SK-MEL-5 (cell line): ENCODE measurements around the gene CENPT. TPM values are rescaled to one million over a fixed set of nuclear protein-coding genes. Genes with fewer than 3 reads are reported as not detected.

Experiments used
- DNase-seq: peaks from one replicate; pipeline ENCODE4 v3.0.0-alpha.2; 2016; ENCODE audit warnings: low read depth, low spot score
- in situ Hi-C: cut with HindIII; loops from 2 replicates; pipeline ENCODE4 v1.10.0; 2016; ENCODE audit warnings: low sequenced_read_pairs, high pct_unique_total_duplicates, low pct_unique_long_range_greater_than_20kb
- small RNA-seq, 2 experiments: library from RNA; depleted of rRNA; stranded (forward); fragments of <200 nt; gene quantifications; one replicate each; pipeline ENCODE3, GENCODE V24; 2014
- total RNA-seq: library from RNA; depleted of rRNA; stranded (reverse); fragments of >200 nt; shearing (Covaris generic); gene quantifications from 2 replicates; pipeline ENCODE4 v1.2.3, GENCODE V29; 2014; rRNA removed

Gene CENPT
- total RNA-seq, 1 experiment from 2014 or later = 10.2 TPM

DNA sequence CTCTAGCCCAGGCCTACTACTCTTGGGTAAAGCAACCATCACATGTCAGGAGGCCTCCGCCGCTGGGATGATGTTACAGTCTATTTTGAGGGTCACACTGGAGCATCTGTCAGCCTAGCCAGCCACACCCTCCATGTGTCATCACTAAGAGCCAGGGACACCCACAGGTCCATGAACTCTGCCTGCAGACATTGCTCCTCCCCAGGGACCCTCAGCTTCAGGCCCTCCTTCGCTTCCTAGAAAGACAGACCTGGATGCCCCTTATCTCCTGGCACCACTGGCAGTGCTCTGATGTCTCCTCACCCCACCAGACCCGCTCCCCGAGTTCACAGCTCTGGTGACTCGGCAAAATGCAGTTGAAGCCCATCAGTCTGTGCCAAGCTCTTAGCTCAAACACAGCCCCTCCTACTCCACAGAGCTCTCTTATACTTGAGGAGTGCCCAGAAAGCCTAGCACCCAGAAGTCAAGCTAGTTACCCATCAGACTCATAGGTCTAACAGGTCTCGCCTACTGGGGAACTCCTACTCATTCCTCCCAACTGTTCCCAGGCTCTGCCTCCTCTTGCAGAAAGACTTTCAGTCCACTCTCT lies 47.1 kb downstream of the CENPT start:
- in situ Hi-C loops = no loop called here
- DNase-seq = no peak

DNA sequence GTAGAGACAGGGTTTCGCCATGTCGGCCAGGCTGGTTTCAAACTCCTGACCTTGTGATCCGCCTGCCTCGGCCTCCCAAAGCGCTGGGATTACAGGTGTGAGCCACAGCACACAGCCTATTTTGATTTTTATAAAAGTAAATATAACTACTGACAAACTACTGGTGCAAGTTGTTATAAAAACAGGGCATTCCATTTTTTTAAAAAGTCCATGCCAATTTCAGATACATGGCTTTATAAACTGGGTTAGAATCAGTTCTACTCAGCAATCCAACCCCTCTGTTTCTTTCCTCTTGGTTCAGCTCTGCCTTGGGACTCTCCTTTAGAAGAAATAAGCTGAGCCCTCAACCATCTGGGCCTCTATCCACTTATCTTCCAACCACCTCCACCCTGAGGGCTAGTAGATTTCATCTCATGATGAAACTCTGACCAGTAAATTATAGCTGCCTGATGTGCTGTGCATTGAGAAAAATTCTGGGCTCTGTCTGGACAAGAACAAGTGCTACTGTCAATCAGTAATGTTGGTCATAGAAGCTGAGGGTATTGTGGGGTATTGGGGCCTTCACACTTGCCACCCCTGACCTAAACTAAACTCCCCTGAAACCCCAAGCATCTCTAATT lies 51.3 kb downstream of the CENPT start:
- in situ Hi-C loops = no loop called here
- no peak for DNase-seq

DNA sequence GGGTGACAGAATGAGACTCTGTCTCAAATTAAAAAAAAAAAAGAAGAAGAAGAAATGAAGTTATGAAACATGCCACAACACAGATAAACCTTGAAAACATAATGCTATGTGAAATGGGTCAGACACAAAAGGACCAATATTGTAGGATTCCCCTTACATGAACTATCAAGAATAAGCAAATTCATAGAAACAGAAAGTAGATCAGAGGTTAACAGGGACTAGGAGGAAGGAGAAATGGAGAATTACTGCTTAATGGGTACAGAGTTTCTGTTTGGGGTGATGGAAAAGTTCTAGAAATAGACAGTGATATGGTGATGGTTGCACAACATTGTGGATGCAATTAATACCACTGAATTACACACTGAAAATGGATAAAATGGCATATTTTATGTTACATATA lies 57.4 kb downstream of the CENPT start:
- in situ Hi-C loops = no loop called here

DNA sequence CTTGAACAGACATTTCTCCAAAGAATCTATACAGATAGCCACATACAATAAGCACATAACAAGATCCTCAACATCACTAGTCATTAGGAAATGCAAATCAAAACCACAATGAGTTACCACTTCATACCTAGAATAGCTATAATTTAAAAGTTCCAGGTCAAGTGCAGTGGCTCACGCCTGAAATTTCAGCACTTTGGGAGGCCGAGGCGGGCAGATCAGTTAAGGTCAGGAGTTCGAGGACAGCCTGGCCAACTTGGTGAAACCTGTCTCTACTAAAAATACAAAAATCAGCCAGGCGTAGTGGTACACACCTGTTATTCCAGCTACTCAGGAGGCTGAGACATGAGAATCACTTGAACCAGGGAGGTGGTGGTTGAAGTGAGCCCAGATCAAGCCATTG lies 61.0 kb downstream of the CENPT start:
- in situ Hi-C loops = no loop called here
- no peak for DNase-seq

More for the DNA sequence above, 57.4 kb downstream of the CENPT start:
- DNase-seq = no peak

DNA sequence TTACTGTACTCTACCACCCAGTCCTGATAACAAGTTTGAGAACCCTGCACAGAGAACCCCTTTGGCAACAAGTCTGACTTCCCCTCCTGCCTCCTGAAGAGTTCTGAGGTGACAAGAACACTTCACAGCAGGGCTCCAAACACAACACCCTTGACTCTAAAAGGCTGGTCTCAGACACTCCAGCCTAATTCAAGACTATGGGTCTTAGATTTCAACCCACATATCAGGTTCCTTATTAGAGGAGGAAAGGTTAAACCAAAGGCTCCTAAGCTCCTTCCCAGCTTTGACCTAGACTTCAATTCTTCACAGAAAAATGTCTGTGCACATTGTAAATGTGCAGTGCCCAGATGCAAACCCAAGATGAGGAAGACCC lies 64.2 kb downstream of the CENPT start:
- DNase-seq = no peak
- in situ Hi-C loops = no loop called here

DNA sequence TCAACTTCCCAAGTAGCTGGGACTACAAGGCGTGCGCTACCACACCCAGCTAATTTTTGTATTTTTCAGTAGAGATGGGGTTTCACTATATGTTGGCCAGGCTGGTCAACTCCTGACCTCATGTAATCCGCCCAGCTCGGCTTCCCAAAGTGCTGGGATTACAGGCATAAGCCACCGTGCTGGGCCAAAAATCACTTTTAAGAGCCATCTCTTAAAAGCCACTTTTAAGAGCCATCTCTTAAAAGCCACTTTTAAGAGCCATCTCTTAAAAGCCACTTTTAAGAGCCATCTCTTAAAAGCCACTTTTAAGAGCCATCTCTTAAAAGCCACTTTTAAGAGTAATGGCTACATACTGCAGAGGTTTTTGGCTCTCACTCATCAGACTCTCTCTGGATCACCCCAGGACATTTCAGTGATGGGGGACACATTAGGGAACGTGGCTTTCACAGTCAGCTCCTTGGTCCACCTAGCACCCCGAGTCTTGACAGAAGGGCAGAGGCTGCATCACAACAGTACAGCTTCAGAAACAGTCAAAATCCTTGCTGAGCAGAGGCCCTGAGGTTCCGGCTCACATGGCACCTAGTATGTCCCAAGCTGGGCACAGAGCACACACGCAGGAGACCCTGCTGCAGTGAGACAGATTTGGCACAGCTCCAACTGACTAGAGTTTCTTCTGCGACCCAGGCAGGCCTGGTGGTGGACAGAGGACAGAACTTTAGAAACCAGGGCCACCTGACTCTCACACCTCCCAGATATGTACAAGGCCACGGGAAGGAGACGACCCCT lies 64.7 kb downstream of the CENPT start:
- DNase-seq = no peak
- in situ Hi-C loops = no loop called here

DNA sequence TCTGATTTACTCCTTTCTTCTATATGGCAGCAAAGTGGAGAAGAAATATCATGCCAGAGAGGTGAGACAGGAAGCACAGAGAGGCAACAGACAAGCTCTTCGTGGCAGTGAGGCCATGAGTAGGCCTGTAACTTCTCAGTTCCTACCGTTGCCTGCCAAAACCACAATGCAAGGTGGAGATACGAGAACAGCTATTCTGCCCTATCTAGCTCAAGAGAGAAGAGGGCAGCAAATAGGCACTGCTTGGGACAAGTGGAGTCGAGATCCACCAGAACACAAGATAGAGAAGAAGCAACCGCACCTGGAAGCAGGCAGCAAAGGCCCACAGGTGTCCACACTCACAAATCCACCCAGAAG lies 66.0 kb downstream of the CENPT start:
- no peak for DNase-seq
- in situ Hi-C loops = no loop called here

DNA sequence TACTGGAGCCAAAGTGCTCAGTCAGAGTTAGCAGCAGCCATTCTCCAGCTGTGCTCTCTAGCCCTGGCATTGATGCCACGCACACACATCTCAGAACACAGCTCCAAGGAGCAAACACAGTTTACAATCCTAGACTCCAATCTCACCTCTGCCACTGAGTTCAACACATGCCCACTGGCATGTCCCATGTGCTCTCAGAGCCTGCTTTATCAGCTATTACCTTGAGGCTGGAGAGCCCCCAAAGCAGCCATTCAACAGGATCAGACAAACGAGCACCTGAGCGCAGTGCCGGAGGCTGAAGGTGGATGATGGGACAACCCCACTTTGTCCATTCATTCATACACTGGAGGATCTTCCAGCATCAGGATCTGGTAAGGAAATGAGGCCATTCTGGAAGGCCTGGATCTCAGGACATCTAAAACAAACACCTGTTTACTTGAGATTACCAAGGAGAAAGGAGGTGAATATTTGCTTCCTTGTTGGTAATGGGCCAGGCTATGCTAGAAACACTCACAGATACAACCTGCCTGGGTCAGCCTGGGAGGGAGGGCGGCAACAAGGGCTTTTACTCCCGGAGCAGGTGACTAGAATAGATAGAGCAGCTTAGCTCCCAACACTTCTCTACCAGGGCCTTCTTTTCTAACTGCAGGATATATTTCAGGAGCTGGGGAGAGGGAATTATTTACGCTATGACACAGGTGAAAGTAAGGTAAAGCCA lies 66.5 kb downstream of the CENPT start:
- in situ Hi-C loops = no loop called here

DNA sequence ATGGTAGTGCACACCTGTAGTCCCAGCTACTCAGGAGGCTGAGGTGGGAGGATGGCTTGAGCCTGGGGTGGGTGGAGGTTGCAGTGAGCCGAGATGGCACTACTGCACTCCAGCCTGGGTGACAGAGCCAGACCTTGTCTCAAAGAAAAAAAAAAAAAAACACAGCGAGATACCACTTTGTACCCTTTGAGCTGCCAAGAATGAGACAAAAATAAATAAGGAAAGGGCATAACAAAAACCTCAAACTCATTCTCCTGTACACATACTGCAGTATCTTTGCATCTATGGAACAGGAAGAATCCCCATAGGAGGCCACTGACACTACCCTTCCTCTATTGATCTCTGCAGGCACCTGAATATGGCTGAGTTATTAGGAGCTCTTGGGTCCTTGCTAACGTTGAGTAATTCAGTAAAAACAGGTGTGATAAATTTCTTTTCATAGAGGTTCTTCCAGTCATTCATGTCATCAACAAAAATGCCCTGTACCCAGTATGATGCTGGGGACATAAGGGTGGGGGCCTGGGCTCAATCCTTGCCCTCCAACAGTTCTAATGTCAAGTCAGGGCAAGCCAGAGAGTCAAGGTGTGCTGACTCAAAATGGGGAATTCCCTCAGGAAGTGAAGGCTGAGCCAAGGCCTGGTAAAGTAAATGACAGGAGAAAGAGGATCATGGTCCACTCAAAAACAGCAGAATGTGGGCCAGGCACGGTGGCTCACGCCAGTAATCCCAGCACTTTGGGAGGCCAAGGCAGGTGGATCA lies 68.1 kb downstream of the CENPT start:
- in situ Hi-C loops = no loop called here
- DNase-seq = no peak

More for the DNA sequence above, 66.5 kb downstream of the CENPT start:
- no peak for DNase-seq

Small RNAs within 50 kb of the gene (small RNA-seq; reads per million reads assigned to genes)
- gene AC040162.2 (0 reads per million in 2 experiments), gene NRN1L (0 reads per million in 2 experiments)

Other genes starting within 250 kb of the CENPT start
- 0.16 and 0.40 TPM in 2 replicates for gene CARMIL2, start 202.5 kb downstream of the CENPT start, total RNA-seq
- gene ACD, start 187.4 kb downstream of the CENPT start, total RNA-seq = 17.4 and 18.3 TPM in 2 replicates
- gene PARD6A, start 186.7 kb downstream of the CENPT start, total RNA-seq = 0.34 and 0.51 TPM in 2 replicates
- gene ENKD1, start 180.9 kb downstream of the CENPT start, total RNA-seq = 6.4 and 9.1 TPM in 2 replicates
- gene C16orf86, start 180.9 kb downstream of the CENPT start, total RNA-seq = 0.98 and 3.1 TPM in 2 replicates
- gene GFOD2, start 128.4 kb downstream of the CENPT start, total RNA-seq = 10.5 and 13.4 TPM in 2 replicates
- 7.4 and 8.3 TPM in 2 replicates for gene RANBP10, start 41.1 kb downstream of the CENPT start, total RNA-seq
- 0.26 and 0.35 TPM in 2 replicates for gene TSNAXIP1, start 40.8 kb downstream of the CENPT start, total RNA-seq
- 33.3 and 37.8 TPM in 2 replicates for gene THAP11, start 5.4 kb downstream of the CENPT start, total RNA-seq
- gene NUTF2, start 760 bp downstream of the CENPT start, total RNA-seq = 67.0 and 76.6 TPM in 2 replicates
- gene EDC4, start 25.4 kb upstream of the CENPT start, total RNA-seq = 22.8 and 26.3 TPM in 2 replicates
- not detected in 2 replicates for gene NRN1L, start 37.2 kb upstream of the CENPT start, total RNA-seq
- 7.8 and 9.2 TPM in 2 replicates for gene PSKH1, start 45.6 kb upstream of the CENPT start, total RNA-seq
- 0.67 and 2.6 TPM in 2 replicates for gene CTRL, start 84.2 kb upstream of the CENPT start, total RNA-seq
- 22.4 and 24.0 TPM in 2 replicates for gene PSMB10, start 89.2 kb upstream of the CENPT start, total RNA-seq
- gene LCAT, start 96.4 kb upstream of the CENPT start, total RNA-seq = 0.63 and 1.8 TPM in 2 replicates
- 10.3 and 14.3 TPM in 2 replicates for gene SLC12A4, start 120.9 kb upstream of the CENPT start, total RNA-seq
- gene DPEP3, start 132.8 kb upstream of the CENPT start, total RNA-seq = not detected in 2 replicates
- not detected in 2 replicates for gene DPEP2, start 151.8 kb upstream of the CENPT start, total RNA-seq
- not detected in 2 replicates for gene DPEP2NB, start 168.2 kb upstream of the CENPT start, total RNA-seq
- 19.6 and 24.3 TPM in 2 replicates for gene DDX28, start 175.5 kb upstream of the CENPT start, total RNA-seq
- 18.5 and 18.6 TPM in 2 replicates for gene DUS2, start 175.6 kb upstream of the CENPT start, total RNA-seq
- 13.8 and 16.6 TPM in 2 replicates for gene NFATC3, start 237.7 kb upstream of the CENPT start, total RNA-seq